ENCODE results near the gene ARL6. TPM values are rescaled to one million over a fixed set of nuclear protein-coding genes. Genes with fewer than 3 reads are reported as not detected.
A peak's percentile ranks its signal among the peaks of the same experiment; 100 is the strongest.
"Not testable (repeated sequence)": the region's sequence is repeated elsewhere in the genome, so short reads cannot be mapped to it uniquely, and the experiment has no call there.

The ARL6 gene
- polyA plus RNA-seq, 10 donors, result 5.2 to 9.0 (median 6.7) TPM

- DNase-seq, result no peak
Measured at GRCh38 chr3:97820780-97821179, 56.2 kb downstream of the ARL6 start.

GRCh38 chr3:97821287-97821773 is 56.8 kb downstream of the ARL6 start:
- DNase-seq, result no peak

- DNase-seq, result peak; percentile 85 to 95 (median 89)
Measured at GRCh38 chr3:97821774-97822358, 57.3 kb downstream of the ARL6 start, which contains the start of gene CRYBG3. Gene CRYBG3, plus strand, starts transcription at chr3:97822011. Its CDS starts 196 bp downstream, at chr3:97822207.

- peak; percentile 37 to 88 (median 69) for DNase-seq
Measured at GRCh38 chr3:97822359-97822775, 57.8 kb downstream of the ARL6 start.

- DNase-seq, result peak in 1 of 3 donors; percentile 51
Measured at GRCh38 chr3:97823046-97824004, 58.8 kb downstream of the ARL6 start.

GRCh38 chr3:97825101-97825500 is 60.5 kb downstream of the ARL6 start:
- peak in 1 of 3 donors; percentile 25 for DNase-seq

GRCh38 chr3:97827741-97828471 is 63.3 kb downstream of the ARL6 start:
- DNase-seq, result no peak

GRCh38 chr3:97829198-97829597 is 64.6 kb downstream of the ARL6 start:
- no peak for DNase-seq

- DNase-seq, result peak in 1 of 3 donors; percentile 26
Measured at GRCh38 chr3:97830638-97831037, 66.1 kb downstream of the ARL6 start.

GRCh38 chr3:97831140-97831539 is 66.6 kb downstream of the ARL6 start:
- DNase-seq, result no peak

GRCh38 chr3:97833184-97833583 is 68.6 kb downstream of the ARL6 start:
- DNase-seq, result not testable (repeated sequence)

- DNase-seq, result no peak
Measured at GRCh38 chr3:97835761-97836160, 71.2 kb downstream of the ARL6 start.

- DNase-seq, result no peak
Measured at GRCh38 chr3:97838393-97838792, 73.8 kb downstream of the ARL6 start.

GRCh38 chr3:97839944-97840343 is 75.4 kb downstream of the ARL6 start:
- no peak for DNase-seq

- no peak for DNase-seq
Measured at GRCh38 chr3:97841304-97841703, 76.7 kb downstream of the ARL6 start.

GRCh38 chr3:97841956-97842355 is 77.4 kb downstream of the ARL6 start:
- no peak for DNase-seq

- no peak for DNase-seq
Measured at GRCh38 chr3:97848779-97849178, 84.2 kb downstream of the ARL6 start.

Other genes starting within 250 kb of the ARL6 start
- 10 to 100 TPM; 17.3 to 28.6 (median 22.6) TPM for gene CRYBG3, start 57.3 kb downstream of the ARL6 start, polyA plus RNA-seq (ENCODE audit: insufficient read length in 10 of 10)
- gene RIOX2, start 207.7 kb downstream of the ARL6 start, polyA plus RNA-seq (ENCODE audit: insufficient read length in 10 of 10), result 10 to 100 TPM; 31.8 to 54.7 (median 38.5) TPM